Activated CD8-positive, alpha-beta memory T cell treated with anti-CD3 and anti-CD28 coated beads for 48 hours (primary cell): Measurements from ENCODE around the gene BSPRY.
"Not testable (repeated sequence)": the region's sequence is repeated elsewhere in the genome, so short reads cannot be mapped to it uniquely, and the experiment has no call there.

Source experiments
- DNase-seq, 3 experiments: peaks; one replicate each; pipeline ENCODE4 v3.0.0-alpha.2; 2020; ENCODE audit warnings: low read depth in 2 of 3, low spot score in 2 of 3

The BSPRY gene

GRCh38 chr9:113341712-113342410 lies 7.5 kb upstream of the BSPRY start:
- no peak for DNase-seq

- DNase-seq: no peak
Measured at GRCh38 chr9:113343732-113344231, 5.6 kb upstream of the BSPRY start.

GRCh38 chr9:113345190-113345589 lies 4.2 kb upstream of the BSPRY start:
- DNase-seq: no peak

- no peak for DNase-seq
Measured at GRCh38 chr9:113345671-113346070, 3.7 kb upstream of the BSPRY start.

GRCh38 chr9:113348437-113348836 lies 904 bp upstream of the BSPRY start:
- no peak for DNase-seq

- no peak for DNase-seq
Measured at GRCh38 chr9:113349066-113349444, 286 bp upstream of the BSPRY start.

GRCh38 chr9:113350107-113350661 lies 843 bp downstream of the BSPRY start:
- no peak for DNase-seq

- no peak for DNase-seq
Measured at GRCh38 chr9:113350937-113351336, 1.6 kb downstream of the BSPRY start.

GRCh38 chr9:113352006-113352405 lies 2.7 kb downstream of the BSPRY start:
- DNase-seq: no peak

- no peak for DNase-seq
Measured at GRCh38 chr9:113352411-113352810, 3.1 kb downstream of the BSPRY start.

- no peak for DNase-seq
Measured at GRCh38 chr9:113355040-113355596, 5.8 kb downstream of the BSPRY start.

- no peak for DNase-seq
Measured at GRCh38 chr9:113356686-113357292, 7.4 kb downstream of the BSPRY start.

GRCh38 chr9:113359385-113359784 lies 10.0 kb downstream of the BSPRY start:
- DNase-seq: no peak

GRCh38 chr9:113360242-113360842 lies 11.0 kb downstream of the BSPRY start:
- DNase-seq: no peak

GRCh38 chr9:113361304-113362018 lies 12.1 kb downstream of the BSPRY start:
- DNase-seq: no peak

GRCh38 chr9:113363336-113363735 lies 14.0 kb downstream of the BSPRY start:
- DNase-seq: no peak

GRCh38 chr9:113364951-113365350 lies 15.6 kb downstream of the BSPRY start:
- no peak for DNase-seq

GRCh38 chr9:113365652-113366051 lies 16.3 kb downstream of the BSPRY start:
- not testable (repeated sequence) for DNase-seq

- DNase-seq: no peak
Measured at GRCh38 chr9:113368348-113368981, 19.1 kb downstream of the BSPRY start.

- DNase-seq: no peak
Measured at GRCh38 chr9:113368982-113369854, 19.9 kb downstream of the BSPRY start.
